Peyer's patch (tissue), 4 donors: ENCODE data around the gene RNF125.

Experiments
- CTCF ChIP-seq, 6 experiments: fragments of 450-650 bp in 4 of 6; fragments of 200-600 bp in 2 of 6; sonication (generic) in 1 of 6; IDR thresholded peaks; one replicate each; pipeline ENCODE4 v1.5.1; 2017 to 2019; ENCODE audit warnings: antibody characterized with exemption in 6 of 6, mild to moderate bottlenecking in 3 of 6, moderate library complexity in 1 of 6
- POLR2A ChIP-seq, 2 donors: fragments of 450-650 bp; IDR thresholded peaks; one replicate each; pipeline ENCODE4 v1.5.1; 2017; ENCODE audit warnings: antibody characterized with exemption in 2 of 2, mild to moderate bottlenecking in 2 of 2, moderate library complexity in 2 of 2

DNA sequence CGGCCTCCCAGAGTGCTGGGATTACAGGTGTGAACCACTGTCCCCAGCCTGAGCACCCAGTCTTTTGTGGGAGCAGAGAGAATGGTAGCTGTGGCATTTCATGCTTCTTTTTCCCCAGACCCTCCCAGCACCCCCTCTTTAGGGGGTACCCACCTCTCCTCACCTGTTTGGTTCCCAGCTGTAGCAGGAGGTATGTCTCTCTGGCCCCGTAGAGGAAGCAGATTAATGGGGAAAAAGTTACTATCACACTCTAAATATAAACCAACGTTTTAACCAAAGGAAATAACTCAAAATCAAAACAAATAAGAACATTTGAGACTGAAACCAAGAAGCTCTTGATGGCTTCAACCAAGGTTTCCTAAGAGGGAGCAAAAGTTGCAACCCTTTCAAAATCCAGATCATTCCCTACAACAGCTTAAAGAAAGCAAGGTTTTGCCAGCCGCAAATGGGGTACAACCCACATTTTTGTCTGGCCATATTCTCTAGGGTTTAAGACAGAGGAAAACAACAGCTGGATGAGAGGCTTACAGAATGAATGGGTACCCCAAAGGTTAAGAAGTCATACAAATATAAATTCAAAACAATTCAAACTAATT, 8.0 kb downstream of the RNF125 start:
- TF ChIP-seq CTCF (IDR thresholded peaks at IDR 0.05) (no peak), POLR2A (IDR thresholded peaks at IDR 0.05) (no peak)
